Calu3 (cell line): ENCODE data around the gene DDAH2. TPM values are rescaled to one million over a fixed set of nuclear protein-coding genes. Genes with fewer than 3 reads are reported as not detected.

ENCODE experiments used
- BruUV-seq: library from RNA; stranded (reverse); fragments of 400-500 nt; replicated peaks from 2 replicates; lab custom pipeline; 2021; lab: Mats Ljungman, UMichigan
- CTCF ChIA-PET: fragments of 300-600 bp; sonication (Branson Sonifier 250); formaldehyde crosslinking; loops from one replicate; lab custom pipeline; 2022; ENCODE audit warnings: antibody characterized with exemption; lab: Charles Lee
- DNase-seq: peaks from one replicate; pipeline ENCODE4 v3.0.0; 2022
- H3K27ac Mint-ChIP-seq: one replicate; pipeline ENCODE4 v1.8.0; 2022; ENCODE audit warnings: mixed read lengths; ENCODE audit not compliant: unreplicated experiment
- H3K27me3 Mint-ChIP-seq: one replicate; pipeline ENCODE4 v1.8.0; 2022; ENCODE audit warnings: mixed read lengths; ENCODE audit not compliant: unreplicated experiment
- H3K36me3 Mint-ChIP-seq: one replicate; pipeline ENCODE4 v1.8.0; 2022; ENCODE audit warnings: mild to moderate bottlenecking, moderate library complexity, mixed read lengths; ENCODE audit not compliant: insufficient read depth, unreplicated experiment
- H3K4me1 Mint-ChIP-seq: one replicate; pipeline ENCODE4 v1.8.0; 2022; ENCODE audit warnings: mild to moderate bottlenecking, low read depth, mixed read lengths; ENCODE audit not compliant: unreplicated experiment
- H3K4me3 Mint-ChIP-seq: one replicate; pipeline ENCODE4 v1.8.0; 2022; ENCODE audit warnings: mild to moderate bottlenecking, low read depth, moderate library complexity, mixed read lengths; ENCODE audit not compliant: unreplicated experiment
- H3K9me3 Mint-ChIP-seq: one replicate; pipeline ENCODE4 v1.8.0; 2022; ENCODE audit warnings: low read depth, mixed read lengths; ENCODE audit not compliant: unreplicated experiment
- CTCF ChIP-seq: fragments of 200-600 bp; IDR thresholded peaks from one replicate; pipeline ENCODE4 v1.8.0; 2022; ENCODE audit warnings: antibody characterized with exemption; ENCODE audit not compliant: unreplicated experiment
- intact Hi-C: fragments of 100-400 bp; cut with micrococcal nuclease; formaldehyde crosslinking; loops from one replicate; pipeline ENCODE4 v1.10.0; 2022; ENCODE audit not compliant: unreplicated experiment
- microRNA-seq: library from miRNA; unstranded; fragments of <30 nt; microRNA quantifications from one replicate; pipeline ENCODE4 v1.2.0, GENCODE V29; 2022
- total RNA-seq: library from RNA; stranded (reverse); gene quantifications from 2 replicates; pipeline ENCODE4 v1.2.3, GENCODE V29; 2022

Gene DDAH2
- total RNA-seq, 1 experiment from 2014 or later, result 81.4 TPM

GRCh38 chr6:31680226-31681134, 48.6 kb downstream of the DDAH2 start, which contains the start of gene LY6G5C:
Gene LY6G5C, minus strand, starts transcription at chr6:31681067. Its CDS starts 694 bp downstream, at chr6:31680373.
- no TSS peak for BruUV-seq
- DNase-seq, result peak; percentile 94
- no peaks in the 10 kb centered on the region for H3K9me3 Mint-ChIP-seq

GRCh38 chr6:31677955-31678354, 51.1 kb downstream of the DDAH2 start:
- H3K9me3 Mint-ChIP-seq, result no peaks in the 10 kb centered on the region
- H3K36me3 Mint-ChIP-seq, result peaks cover 51% of the 10 kb centered on the region
- no peak overlapping the region for H3K27ac Mint-ChIP-seq
- no peaks in the 10 kb centered on the region for H3K27me3 Mint-ChIP-seq
- no TSS peak for BruUV-seq
- no peak overlapping the region for H3K4me3 Mint-ChIP-seq
- CTCF ChIA-PET, result no interaction called here
- intact Hi-C loops, result no loop called here
- no peak for TF ChIP-seq CTCF
- DNase-seq, result no peak
- H3K4me1 Mint-ChIP-seq, result peaks cover 20% of the 10 kb centered on the region

More at GRCh38 chr6:31680226-31681134, 48.6 kb downstream of the DDAH2 start, which contains the start of gene LY6G5C:
- Mint-ChIP-seq H3K27ac (peak within 1 kb of the TSS; percentile 89), H3K4me3 (peak within 1 kb of the TSS; percentile 75), H3K36me3 (peaks cover 37% of the 10 kb centered on the region), H3K27me3 (no peaks in the 10 kb centered on the region), H3K4me1 (peaks cover 28% of the 10 kb centered on the region)
- TF ChIP-seq CTCF, result peak; percentile 83
- CTCF ChIA-PET, result interaction anchor here (0.6 to 2.1 kb wide), 13 partner anchors 10 to 516 kb away, joined by 3 to 26 read pairs (median 6); partner anchors contain the start of genes DDAH2, LSM2, MSH5 and NEU1
- intact Hi-C loops, result loop anchor here (1.0 to 2.0 kb wide), 4 partner anchors 58 to 272 kb away; no protein-coding TSS in a partner anchor

Small RNAs within 50 kb of the gene (microRNA-seq; reads per million reads assigned to microRNA genes)
- gene MIR4646, result 5.3 reads per million, percentile 16 among the genes with 10 or more reads in this experiment

Other genes starting within 250 kb of the DDAH2 start
- 59.3 and 64.3 TPM in 2 replicates for gene MICB, start 231.2 kb downstream of the DDAH2 start, total RNA-seq
- gene MCCD1, start 200.3 kb downstream of the DDAH2 start, total RNA-seq, result not detected in 2 replicates
- gene DDX39B, start 187.3 kb downstream of the DDAH2 start, total RNA-seq, result 631 and 646 TPM in 2 replicates
- 1.0 and 1.5 TPM in 2 replicates for gene ATP6V1G2, start 182.7 kb downstream of the DDAH2 start, total RNA-seq
- 33.5 and 34.0 TPM in 2 replicates for gene NFKBIL1, start 181.7 kb downstream of the DDAH2 start, total RNA-seq
- gene LTA, start 157.0 kb downstream of the DDAH2 start, total RNA-seq, result not detected in 2 replicates
- gene TNF, start 153.7 kb downstream of the DDAH2 start, total RNA-seq, result 0.22 and 0.68 TPM in 2 replicates
- gene LTB, start 146.9 kb downstream of the DDAH2 start, total RNA-seq, result 0.44 and 1.4 TPM in 2 replicates
- 0.94 TPM in 1 of 2 replicates, not detected in the other for gene LST1, start 143.0 kb downstream of the DDAH2 start, total RNA-seq
- not detected in 2 replicates for gene NCR3, start 136.3 kb downstream of the DDAH2 start, total RNA-seq
- not detected in 2 replicates for gene AIF1, start 114.1 kb downstream of the DDAH2 start, total RNA-seq
- gene PRRC2A, start 108.6 kb downstream of the DDAH2 start, total RNA-seq, result 473 and 509 TPM in 2 replicates
- gene BAG6, start 76.6 kb downstream of the DDAH2 start, total RNA-seq, result 617 and 663 TPM in 2 replicates
- 2.6 and 3.6 TPM in 2 replicates for gene APOM, start 73.4 kb downstream of the DDAH2 start, total RNA-seq
- 40.3 and 42.9 TPM in 2 replicates for gene C6orf47, start 68.5 kb downstream of the DDAH2 start, total RNA-seq
- gene GPANK1, start 64.3 kb downstream of the DDAH2 start, total RNA-seq, result 32.2 and 35.6 TPM in 2 replicates
- gene CSNK2B, start 63.2 kb downstream of the DDAH2 start, total RNA-seq, result 337 and 357 TPM in 2 replicates
- 44.6 and 45.1 TPM in 2 replicates for gene LY6G5B, start 59.3 kb downstream of the DDAH2 start, total RNA-seq
- 4.9 and 5.4 TPM in 2 replicates for gene LY6G5C, start 48.2 kb downstream of the DDAH2 start, total RNA-seq
- 89.9 and 99.1 TPM in 2 replicates for gene ABHD16A, start 26.0 kb downstream of the DDAH2 start, total RNA-seq
- not detected in 2 replicates for gene LY6G6F, start 22.4 kb downstream of the DDAH2 start, total RNA-seq
- gene LY6G6D, start 14.0 kb downstream of the DDAH2 start, total RNA-seq, result not detected in 2 replicates
- gene LY6G6C, start 7.6 kb downstream of the DDAH2 start, total RNA-seq, result 1.0 TPM in 1 of 2 replicates, not detected in the other
- gene MPIG6B, start 5.9 kb downstream of the DDAH2 start, total RNA-seq, result not detected in 2 replicates
- 943 and 1,109 TPM in 2 replicates for gene CLIC1, start 7.2 kb upstream of the DDAH2 start, total RNA-seq
- gene MSH5, start 10.7 kb upstream of the DDAH2 start, total RNA-seq, result 156 and 176 TPM in 2 replicates
- gene SAPCD1, start 33.4 kb upstream of the DDAH2 start, total RNA-seq, result 26.6 and 30.3 TPM in 2 replicates
- 22.1 and 37.6 TPM in 2 replicates for gene VWA7, start 48.0 kb upstream of the DDAH2 start, total RNA-seq
- 316 and 331 TPM in 2 replicates for gene VARS1, start 66.5 kb upstream of the DDAH2 start, total RNA-seq
- gene LSM2, start 77.7 kb upstream of the DDAH2 start, total RNA-seq, result 126 and 144 TPM in 2 replicates
- gene HSPA1L, start 86.0 kb upstream of the DDAH2 start, total RNA-seq, result 4.2 and 4.3 TPM in 2 replicates
- 1,238 and 1,263 TPM in 2 replicates for gene HSPA1A, start 86.2 kb upstream of the DDAH2 start, total RNA-seq
- 687 and 705 TPM in 2 replicates for gene HSPA1B, start 98.4 kb upstream of the DDAH2 start, total RNA-seq
- gene NEU1, start 133.5 kb upstream of the DDAH2 start, total RNA-seq, result 133 and 159 TPM in 2 replicates
- gene SLC44A4, start 149.7 kb upstream of the DDAH2 start, total RNA-seq, result 185 and 238 TPM in 2 replicates
- gene EHMT2, start 168.4 kb upstream of the DDAH2 start, total RNA-seq, result 131 and 138 TPM in 2 replicates
- gene ZBTB12, start 172.8 kb upstream of the DDAH2 start, total RNA-seq, result 22.6 and 28.1 TPM in 2 replicates
- gene C2, start 198.4 kb upstream of the DDAH2 start, total RNA-seq, result 5.0 and 6.3 TPM in 2 replicates
- 944 and 1,205 TPM in 2 replicates for gene CFB, start 216.8 kb upstream of the DDAH2 start, total RNA-seq
- gene NELFE, start 229.7 kb upstream of the DDAH2 start, total RNA-seq, result 141 and 157 TPM in 2 replicates
- 182 and 201 TPM in 2 replicates for gene SKIC2, start 229.9 kb upstream of the DDAH2 start, total RNA-seq
- gene DXO, start 242.8 kb upstream of the DDAH2 start, total RNA-seq, result 40.9 and 43.6 TPM in 2 replicates